Lung (tissue), 12 donors: ENCODE measurements around the gene BLOC1S4. TPM values are rescaled to one million over a fixed set of nuclear protein-coding genes. Genes with fewer than 3 reads are reported as not detected.

Experiments
- ATAC-seq: fragments of 200-7000 bp; cut with Tn5 transposase; one replicate; pipeline ENCODE4 v1.9.1; 2020; ENCODE audit warnings: moderate number of reproducible peaks; ENCODE audit not compliant: insufficient read depth, low FRiP score
- DNase-seq, 3 donors: peaks; one replicate each; pipeline ENCODE4 v3.0.0-alpha.2; 2013 to 2017
- H3K27ac ChIP-seq, 2 donors: one replicate each; pipeline ENCODE4 v1.5.1; 2013; ENCODE audit warnings: mild to moderate bottlenecking in 2 of 2, moderate library complexity in 2 of 2, control low read depth in 1 of 2, inconsistent platforms in 1 of 2, low read depth in 1 of 2, low read length in 1 of 2
- H3K27me3 ChIP-seq, 3 donors: one replicate each; pipeline ENCODE4 v1.5.1; 2013; ENCODE audit warnings: low read length in 2 of 3; ENCODE audit not compliant: control insufficient read depth in 3 of 3, insufficient read depth in 3 of 3
- H3K36me3 ChIP-seq, 4 donors: one replicate each; pipeline ENCODE4 v1.5.1; 2013; ENCODE audit warnings: low read length in 4 of 4, mild to moderate bottlenecking in 1 of 4, moderate library complexity in 1 of 4; ENCODE audit not compliant: control insufficient read depth in 4 of 4, insufficient read depth in 4 of 4
- H3K4me1 ChIP-seq, 5 donors: one replicate each; pipeline ENCODE4 v1.5.1; 2013; ENCODE audit warnings: low read length in 5 of 5, mild to moderate bottlenecking in 2 of 5, moderate library complexity in 1 of 5; ENCODE audit not compliant: control insufficient read depth in 5 of 5, insufficient read depth in 5 of 5
- H3K4me3 ChIP-seq: one replicate; pipeline ENCODE4 v1.5.1; 2013; ENCODE audit warnings: mild to moderate bottlenecking, control low read depth, moderate library complexity
- H3K9ac ChIP-seq, 2 donors: one replicate each; pipeline ENCODE4 v1.5.1; 2013; ENCODE audit warnings: low read length in 2 of 2, control low read depth in 1 of 2; ENCODE audit not compliant: insufficient read depth in 1 of 2
- H3K9me3 ChIP-seq, 4 donors: one replicate each; pipeline ENCODE4 v1.5.1; 2013; ENCODE audit warnings: low read length in 3 of 4, mild to moderate bottlenecking in 1 of 4, moderate library complexity in 1 of 4; ENCODE audit not compliant: control insufficient read depth in 4 of 4, insufficient read depth in 3 of 4
- CTCF ChIP-seq: IDR thresholded peaks from 2 replicates; pipeline ENCODE4 v1.5.1; 2012; ENCODE audit warnings: mild to moderate bottlenecking; ENCODE audit errors: control extremely low read depth, extremely low read depth
- WGBS, 2 donors: extraction: QIAGEN DNeasy Blood & Tissue Kit; methylation state at CpG; one replicate each; pipeline ENCODE4 v1.1.7; 2013; 5-methylcytosine and 5-hydroxymethylcytosine counted together
- polyA plus RNA-seq, 2 donors: library from polyadenylated mRNA; stranded (reverse); fragments of 200-250 nt; gene quantifications; one replicate each; pipeline ENCODE4 v1.2.1, GENCODE V29; 2013
- total RNA-seq, 2 donors: library from RNA; depleted of rRNA in 1 of 2; stranded (reverse); fragments of >200 nt in 1 of 2; gene quantifications; one replicate each; pipeline ENCODE4 v1.2.1, GENCODE V29; 2014 to 2021
- donor health status: control.
- donor health status: control.
- donor health status: Bipolar disorder and iron deficiency.
- donor health status: healthy.
- donor health status: DM: yes; HTN: yes; CAD: no.

BLOC1S4 gene
- total and polyA plus RNA-seq, 4 donors = 8.0 to 15.2 (median 11.6) TPM

GRCh38 chr4:6681191-6681590 lies 34.8 kb upstream of the BLOC1S4 start:
- H3K9ac ChIP-seq = no peak overlapping the region
- no peak overlapping the region for H3K27ac ChIP-seq
- DNase-seq (no peak), ATAC-seq (no peak)
- no peaks in the 10 kb centered on the region for H3K9me3 ChIP-seq
- TF ChIP-seq CTCF = no peak
- H3K27me3 ChIP-seq = no peaks in the 10 kb centered on the region
- H3K36me3 ChIP-seq = peaks cover 0 to 8% (median under 1%) of the 10 kb centered on the region in 4 donors
- WGBS, 2 donors = 87 to 88% methylated on average over 9 of the region's 9 CpGs
- no peak overlapping the region for H3K4me3 ChIP-seq
- peaks cover 1 to 11% (median 6%) of the 10 kb centered on the region in 5 donors for H3K4me1 ChIP-seq

- Histone ChIP-seq H3K4me3 (no peak overlapping the region), H3K27ac (no peak overlapping the region), H3K9me3 (no peaks in the 10 kb centered on the region), H3K4me1 (no peaks in the 10 kb centered on the region), H3K36me3 (peaks cover 0 to 4% (median 0%) of the 10 kb centered on the region in 4 donors), H3K27me3 (no peaks in the 10 kb centered on the region), H3K9ac (no peak overlapping the region)
- 57 to 76% methylated on average over 11 of the region's 11 CpGs for WGBS, 2 donors
- DNase-seq (no peak), ATAC-seq (no peak)
- TF ChIP-seq CTCF = no peak
Measured at GRCh38 chr4:6682862-6683590, 32.9 kb upstream of the BLOC1S4 start.

GRCh38 chr4:6684656-6685055 lies 31.3 kb upstream of the BLOC1S4 start:
- no peaks in the 10 kb centered on the region for H3K27me3 ChIP-seq
- no peak for TF ChIP-seq CTCF
- H3K4me1 ChIP-seq = peaks cover 0 to 9% (median 2%) of the 10 kb centered on the region in 5 donors
- no peak overlapping the region for H3K27ac ChIP-seq
- DNase-seq = no peak
- ATAC-seq = no peak
- WGBS, 2 donors = 91 to 93% methylated on average over 11 of the region's 11 CpGs
- no peak overlapping the region for H3K9ac ChIP-seq
- H3K9me3 ChIP-seq = no peaks in the 10 kb centered on the region
- peaks cover 0 to under 1% (median 0%) of the 10 kb centered on the region in 4 donors for H3K36me3 ChIP-seq
- no peak overlapping the region for H3K4me3 ChIP-seq
